ENCODE results near the gene FEZ2. TPM values are rescaled to one million over a fixed set of nuclear protein-coding genes. Genes with fewer than 3 reads are reported as not detected.
"Not testable (repeated sequence)": the region's sequence is repeated elsewhere in the genome, so short reads cannot be mapped to it uniquely, and the experiment has no call there.

The FEZ2 gene, protein sequence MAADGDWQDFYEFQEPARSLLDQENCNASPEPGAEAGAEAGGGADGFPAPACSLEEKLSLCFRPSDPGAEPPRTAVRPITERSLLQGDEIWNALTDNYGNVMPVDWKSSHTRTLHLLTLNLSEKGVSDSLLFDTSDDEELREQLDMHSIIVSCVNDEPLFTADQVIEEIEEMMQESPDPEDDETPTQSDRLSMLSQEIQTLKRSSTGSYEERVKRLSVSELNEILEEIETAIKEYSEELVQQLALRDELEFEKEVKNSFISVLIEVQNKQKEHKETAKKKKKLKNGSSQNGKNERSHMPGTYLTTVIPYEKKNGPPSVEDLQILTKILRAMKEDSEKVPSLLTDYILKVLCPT
- 56.9 TPM for total RNA-seq

DNA sequence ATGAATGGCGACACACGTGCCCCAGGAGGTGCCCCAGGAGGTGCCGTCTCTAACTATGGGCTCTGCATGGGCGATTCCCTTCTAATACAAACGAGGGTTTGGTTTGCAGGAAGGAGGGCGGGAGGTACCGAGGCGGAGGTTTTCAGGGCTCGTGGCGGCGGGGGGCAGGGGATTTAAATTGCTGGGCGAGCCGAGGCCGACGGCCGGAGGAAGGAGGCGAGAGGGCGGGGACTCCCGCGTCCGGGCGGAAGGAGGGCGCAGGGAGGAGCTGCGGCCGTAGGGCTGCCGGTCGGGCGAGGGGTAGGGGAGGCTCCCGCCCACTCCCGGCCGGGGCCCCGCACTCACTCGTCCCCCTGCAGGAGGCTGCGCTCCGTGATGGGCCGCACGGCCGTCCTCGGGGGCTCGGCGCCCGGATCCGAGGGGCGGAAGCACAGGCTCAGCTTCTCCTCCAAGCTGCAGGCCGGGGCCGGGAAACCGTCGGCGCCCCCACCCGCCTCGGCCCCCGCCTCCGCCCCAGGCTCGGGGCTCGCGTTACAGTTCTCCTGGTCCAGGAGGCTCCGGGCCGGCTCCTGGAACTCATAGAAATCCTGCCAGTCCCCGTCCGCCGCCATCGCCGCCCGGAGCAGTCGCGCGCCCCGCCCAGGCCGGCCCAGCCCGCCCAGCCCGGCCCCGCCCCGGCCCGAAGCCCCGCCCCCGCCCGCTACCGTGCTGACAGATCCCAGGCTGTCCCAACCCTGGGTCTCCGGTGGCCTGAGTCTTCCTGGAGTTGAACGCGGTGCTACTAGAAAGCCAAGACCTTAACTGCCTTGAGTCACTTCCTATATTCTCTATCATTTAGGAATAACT lies at the start of gene FEZ2:
TSS of gene FEZ2 (minus strand) at position 637 of the 846 bp plus-strand sequence. CDS start at position 611, 26 bp downstream.
- peak; percentile 76 for DNase-seq (ENCODE audit: low spot score)

DNA sequence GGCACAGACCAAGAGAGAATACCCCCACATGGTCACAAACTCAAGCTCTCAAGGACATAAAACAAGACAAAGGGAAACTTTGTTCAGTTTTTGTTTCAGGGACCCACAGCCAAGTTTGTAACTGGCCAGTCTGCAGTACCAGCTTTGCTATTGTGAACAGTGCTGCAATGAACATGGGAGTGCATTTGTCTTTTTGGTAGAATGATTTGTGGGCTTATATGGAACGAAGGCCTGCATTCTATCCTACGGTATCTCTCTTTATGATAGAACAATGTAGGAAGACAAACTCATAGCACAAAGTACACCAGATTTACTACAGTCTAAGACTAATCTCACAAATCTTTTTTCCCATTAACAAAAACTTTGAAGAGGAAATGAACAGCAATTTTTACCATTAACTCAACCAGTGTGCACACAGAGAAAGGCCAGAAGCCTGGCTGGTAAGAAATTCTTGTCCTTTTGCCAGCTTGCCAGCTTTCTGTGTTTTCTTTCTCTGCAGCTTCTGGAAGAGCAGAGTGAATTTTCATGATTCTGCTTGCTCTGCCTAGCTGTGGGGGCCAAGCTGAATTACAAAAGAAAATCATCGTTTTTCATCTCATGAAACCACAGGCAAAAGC lies 37.1 kb upstream of the FEZ2 start:
- DNase-seq (ENCODE audit: low spot score) = no peak

DNA sequence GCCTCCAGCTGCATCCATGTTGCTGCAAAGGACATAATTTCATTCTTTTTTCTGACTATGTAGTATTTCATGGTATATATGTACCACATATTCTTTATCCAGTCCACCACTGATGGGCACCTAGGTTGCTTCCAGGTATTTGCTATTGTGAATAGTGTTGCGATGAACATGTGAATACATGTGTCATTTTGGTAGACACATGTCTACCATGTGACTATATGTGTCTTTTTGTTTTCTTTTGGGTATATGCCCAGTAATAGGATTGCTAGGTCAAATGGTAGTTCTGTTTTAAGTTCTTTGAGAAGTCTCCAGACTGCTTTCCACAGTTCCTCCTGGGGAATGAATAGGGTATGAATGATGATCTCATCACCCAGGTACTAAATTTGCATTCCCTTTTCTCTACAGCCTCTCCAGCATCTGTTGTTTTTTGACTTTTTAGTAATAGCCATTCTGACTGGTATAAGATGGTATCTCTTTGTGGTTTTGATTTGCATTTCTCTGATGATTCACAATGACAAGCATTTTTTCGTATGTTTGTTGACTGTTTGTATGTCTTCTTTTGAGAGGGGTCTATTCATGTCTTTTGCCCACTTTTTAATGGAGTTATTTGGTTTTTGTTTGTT lies 35.6 kb upstream of the FEZ2 start:
- DNase-seq (ENCODE audit: low spot score) = no peak

DNA sequence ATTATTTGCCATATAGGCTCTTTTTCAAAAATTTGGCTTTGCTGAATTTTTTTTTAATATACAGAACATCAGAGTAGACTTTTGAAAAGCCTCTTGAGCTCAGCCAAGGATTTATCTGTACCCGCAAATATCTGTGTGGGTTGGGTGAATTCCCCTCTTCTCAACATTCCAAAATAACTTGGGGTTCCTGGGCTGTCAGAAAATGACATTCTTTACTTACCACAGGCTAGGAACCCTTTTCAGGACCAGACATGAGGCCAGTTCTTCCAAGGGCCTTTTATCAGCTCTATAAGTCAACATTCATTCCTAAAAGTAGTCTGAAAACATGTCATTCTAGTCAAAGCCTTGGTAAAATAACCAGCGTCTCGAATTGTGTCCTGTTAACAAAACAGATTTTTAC lies 28.8 kb upstream of the FEZ2 start:
- no peak for DNase-seq (ENCODE audit: low spot score)

DNA sequence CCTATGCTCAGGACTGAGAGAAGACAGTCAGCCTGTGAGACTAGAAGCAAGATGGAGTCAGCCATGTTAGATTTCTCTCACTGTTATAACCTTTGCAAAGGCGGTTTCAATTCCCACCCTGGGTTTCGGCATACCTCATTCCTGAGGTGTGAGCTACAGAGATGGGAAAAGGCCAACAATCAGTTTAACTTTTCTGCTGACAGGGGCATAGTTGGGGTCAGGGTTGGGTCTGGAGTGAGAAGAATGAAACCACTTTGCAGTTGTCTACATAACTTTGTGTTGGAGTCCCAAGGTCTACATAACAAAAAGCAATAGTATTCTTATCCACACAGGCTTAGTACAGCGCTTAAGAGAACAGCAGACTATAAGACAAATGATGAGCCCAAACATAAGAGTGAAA lies 28.1 kb upstream of the FEZ2 start:
- no peak for DNase-seq (ENCODE audit: low spot score)

DNA sequence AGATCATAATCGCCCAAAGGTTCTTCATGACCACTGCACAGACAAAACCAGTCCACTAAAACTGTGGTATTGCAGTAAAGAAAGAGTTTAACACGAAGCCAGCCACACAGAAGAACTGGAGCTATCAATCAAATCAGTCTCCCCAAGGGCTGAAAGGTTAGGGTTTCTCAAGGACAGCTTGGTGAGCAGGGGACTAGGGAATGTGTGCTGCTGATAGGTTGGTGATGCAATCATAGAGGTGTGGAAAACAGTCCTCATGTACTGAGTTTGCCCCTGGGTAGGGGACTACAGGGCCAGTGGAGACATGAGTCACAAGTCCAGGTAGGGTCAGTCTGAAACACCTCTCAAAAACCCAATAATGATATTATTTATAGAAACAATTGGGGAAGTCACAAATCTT lies 27.3 kb upstream of the FEZ2 start:
- DNase-seq (ENCODE audit: low spot score) = no peak

DNA sequence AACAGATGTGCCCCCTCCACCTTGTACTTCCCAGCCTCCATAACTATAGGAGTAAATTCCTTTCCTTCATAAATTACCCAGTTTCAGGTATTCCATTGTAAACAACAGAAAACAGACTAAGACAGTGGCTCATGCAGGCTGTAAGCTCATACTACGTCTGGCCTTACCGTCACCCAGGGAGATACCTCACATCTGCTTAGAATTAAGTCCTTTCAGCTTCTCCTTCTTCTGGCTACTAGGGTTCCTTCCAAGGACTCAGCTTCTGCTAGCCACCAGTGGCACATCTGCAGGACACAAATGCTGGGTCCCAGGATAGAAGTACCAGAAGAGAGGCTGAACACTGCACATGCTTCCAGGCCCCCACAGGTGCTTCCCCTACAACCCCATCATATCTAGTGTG lies 22.4 kb upstream of the FEZ2 start:
- no peak for DNase-seq (ENCODE audit: low spot score)

DNA sequence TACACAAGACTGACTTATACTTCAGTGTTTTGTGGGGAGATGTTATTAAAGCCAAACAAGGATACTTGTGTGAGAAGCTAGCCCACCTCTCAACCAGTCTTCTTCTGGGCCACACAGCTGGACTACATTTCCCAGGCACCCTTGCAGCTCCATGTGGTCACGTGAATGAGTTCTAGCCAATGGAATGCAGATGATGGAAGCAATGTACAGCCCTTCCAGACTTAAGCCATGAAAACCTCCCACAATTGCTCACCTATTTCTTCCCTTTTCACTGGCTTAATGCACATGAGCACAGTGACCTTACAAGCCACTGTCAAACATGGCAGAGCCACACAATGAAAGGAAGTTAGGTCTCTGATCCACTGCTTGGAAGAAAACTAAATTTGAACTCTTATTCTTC lies 20.4 kb upstream of the FEZ2 start:
- DNase-seq (ENCODE audit: low spot score) = no peak

DNA sequence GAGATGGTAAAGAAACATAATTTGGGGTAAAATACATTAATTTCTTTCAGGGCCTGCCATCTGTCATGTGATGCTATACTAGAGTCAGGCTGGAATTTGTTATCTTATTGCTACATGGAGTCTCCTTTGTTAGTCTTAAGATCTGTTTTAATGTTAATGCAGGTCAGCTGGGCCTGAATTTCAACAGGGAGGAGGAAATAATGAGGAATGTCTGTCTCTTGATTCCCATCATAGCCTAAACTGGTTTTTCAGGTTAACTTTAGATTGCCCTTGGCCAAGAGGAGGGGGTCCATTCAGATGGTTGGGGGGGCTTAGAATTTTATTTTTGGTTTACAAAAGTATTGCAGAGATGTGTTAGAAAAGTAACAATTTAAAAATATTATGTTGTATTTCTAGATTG lies 19.0 kb upstream of the FEZ2 start:
- no peak for DNase-seq (ENCODE audit: low spot score)

DNA sequence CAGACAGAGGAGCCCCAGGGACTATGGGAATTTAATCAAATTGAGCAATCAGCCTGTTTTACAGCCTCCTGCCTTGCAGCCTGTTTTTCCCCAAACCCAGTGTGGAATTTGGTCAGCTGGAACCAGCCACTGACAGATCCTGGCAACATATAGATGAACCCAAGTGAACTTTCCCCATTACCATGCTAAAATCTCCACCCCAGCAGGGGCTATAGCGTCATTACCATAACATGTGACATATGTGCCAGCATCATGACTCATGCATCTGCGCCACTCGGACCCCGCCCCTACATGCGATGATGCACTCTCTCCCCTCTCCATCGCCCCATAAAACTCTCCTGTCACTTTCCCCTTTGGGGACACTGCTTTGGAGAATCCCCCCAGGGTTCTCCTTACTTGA lies 17.3 kb upstream of the FEZ2 start:
- DNase-seq (ENCODE audit: low spot score) = no peak

DNA sequence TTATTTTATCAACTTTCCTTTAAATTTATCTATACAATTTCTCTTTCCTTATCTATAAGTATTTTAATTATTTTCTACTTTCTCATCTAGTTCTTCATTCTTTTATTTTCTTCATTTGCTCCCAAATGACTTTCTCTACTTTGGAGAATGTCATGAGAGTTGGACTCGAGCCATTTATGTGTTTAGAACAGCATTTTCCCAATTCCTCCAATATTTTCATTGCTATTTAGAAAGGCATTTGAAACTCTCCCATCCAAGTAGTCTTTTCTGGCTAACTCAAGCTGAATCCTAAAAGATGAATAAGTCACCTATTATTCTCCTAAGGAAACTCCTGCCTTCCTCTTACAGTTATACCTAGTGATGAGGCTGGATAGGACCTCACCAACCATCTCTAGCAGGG lies 15.8 kb upstream of the FEZ2 start:
- DNase-seq (ENCODE audit: low spot score) = no peak

DNA sequence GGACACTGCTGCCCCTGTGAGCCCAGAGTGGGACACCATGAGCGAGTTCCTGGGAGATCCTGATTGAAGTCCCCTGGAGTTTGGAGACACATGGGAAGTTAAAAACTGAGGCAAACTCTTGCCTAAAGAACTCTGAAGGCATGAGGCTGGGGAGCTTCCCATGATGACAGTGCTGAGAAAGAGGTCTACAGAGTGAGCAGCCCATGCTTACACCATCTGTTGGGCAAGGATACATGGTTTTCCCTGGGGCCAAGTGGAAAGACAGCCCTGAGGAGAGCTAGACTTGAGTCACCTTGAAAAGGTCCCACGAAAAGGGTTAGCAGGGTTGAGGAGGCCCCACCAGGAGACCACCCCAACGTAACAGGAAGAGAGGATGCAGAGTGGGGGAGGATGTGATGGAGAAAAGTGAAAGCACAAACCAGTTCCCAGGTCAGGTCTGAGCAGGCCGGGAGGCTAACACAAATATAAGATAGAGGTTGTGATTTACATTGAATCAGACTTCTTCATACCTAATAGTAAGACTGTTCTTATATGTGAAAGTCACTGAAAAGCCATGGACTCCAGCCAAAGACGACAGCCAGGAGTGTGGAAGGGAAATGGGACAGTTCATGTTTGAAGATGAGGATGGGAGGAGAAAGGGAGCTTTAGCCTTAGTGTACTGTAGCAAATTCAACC lies 13.5 kb upstream of the FEZ2 start:
- DNase-seq (ENCODE audit: low spot score) = no peak

DNA sequence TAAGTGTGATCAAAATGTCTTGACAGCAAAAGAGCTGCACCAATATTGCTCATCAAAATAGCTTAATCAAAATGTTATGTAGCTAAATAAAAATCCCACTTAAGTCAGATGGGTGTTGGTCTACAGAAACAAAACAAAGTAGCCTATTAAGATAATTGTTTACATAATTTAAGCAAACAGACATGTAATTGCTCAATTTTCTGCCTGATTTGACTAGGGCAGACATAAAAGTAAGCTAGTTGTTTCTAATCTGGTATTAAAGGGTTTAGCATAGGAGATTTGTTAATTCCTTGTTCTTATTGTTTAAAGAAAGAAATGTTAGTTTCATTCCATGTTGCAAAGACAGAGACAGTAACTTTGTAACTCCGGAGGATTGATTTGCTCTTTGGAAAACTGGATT lies 11.5 kb upstream of the FEZ2 start:
- DNase-seq (ENCODE audit: low spot score) = no peak

DNA sequence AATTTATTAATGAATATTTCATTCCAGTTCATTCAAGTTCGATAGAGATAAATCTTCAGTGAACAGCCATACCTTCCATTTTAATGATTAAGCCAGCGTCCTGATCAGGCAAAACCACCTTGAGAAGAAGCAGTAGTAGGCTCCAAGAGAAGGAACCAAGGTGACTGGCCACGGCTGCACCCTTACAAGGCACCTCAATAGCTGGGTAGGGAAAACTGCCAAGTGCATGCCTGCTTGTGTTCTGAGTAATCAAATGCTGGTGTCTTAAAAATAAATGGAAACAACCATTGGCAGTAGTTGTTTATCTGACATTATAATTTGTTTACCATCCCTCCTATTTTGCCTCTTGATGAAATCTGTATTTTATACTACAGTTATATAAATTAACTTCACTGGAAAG lies 10.0 kb upstream of the FEZ2 start:
- no peak for DNase-seq (ENCODE audit: low spot score)

DNA sequence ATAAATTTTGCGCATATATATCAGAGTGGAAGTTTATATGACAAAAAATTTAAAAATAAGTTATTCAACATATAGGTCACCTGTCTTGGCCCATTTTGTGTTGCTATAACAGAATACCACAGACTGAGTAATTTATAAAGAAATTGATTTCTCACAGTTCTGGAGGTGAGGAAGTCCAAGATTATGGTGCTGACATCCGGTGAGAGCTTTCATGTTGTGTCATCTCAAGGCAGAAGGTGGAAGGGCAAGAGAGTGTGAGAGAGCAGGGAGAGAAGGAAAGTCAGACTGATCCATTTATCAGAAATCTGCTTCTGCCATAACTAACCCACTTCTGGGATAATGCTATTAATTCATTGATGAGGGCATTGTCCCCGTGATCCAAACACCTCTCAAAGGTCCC lies 9.0 kb upstream of the FEZ2 start:
- no peak for DNase-seq (ENCODE audit: low spot score)

DNA sequence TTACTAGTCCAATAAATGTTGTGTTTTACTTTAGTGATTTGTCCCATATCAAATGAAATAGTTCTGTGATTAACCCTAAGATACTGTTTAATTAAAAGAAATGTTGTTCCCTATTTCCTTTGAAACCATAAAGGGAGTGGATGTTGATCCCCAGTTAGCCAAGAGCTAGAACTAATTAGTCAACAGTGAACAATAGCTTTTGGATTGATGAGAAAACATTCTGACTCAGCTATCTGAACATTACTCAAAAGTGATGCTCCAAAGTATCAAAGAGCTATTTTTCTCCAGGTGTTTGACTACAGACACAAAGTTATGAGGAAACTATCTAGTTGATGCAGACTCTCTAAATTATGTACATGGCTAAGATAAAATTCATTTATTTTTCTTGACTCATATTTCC lies 7.3 kb upstream of the FEZ2 start:
- DNase-seq (ENCODE audit: low spot score) = no peak

DNA sequence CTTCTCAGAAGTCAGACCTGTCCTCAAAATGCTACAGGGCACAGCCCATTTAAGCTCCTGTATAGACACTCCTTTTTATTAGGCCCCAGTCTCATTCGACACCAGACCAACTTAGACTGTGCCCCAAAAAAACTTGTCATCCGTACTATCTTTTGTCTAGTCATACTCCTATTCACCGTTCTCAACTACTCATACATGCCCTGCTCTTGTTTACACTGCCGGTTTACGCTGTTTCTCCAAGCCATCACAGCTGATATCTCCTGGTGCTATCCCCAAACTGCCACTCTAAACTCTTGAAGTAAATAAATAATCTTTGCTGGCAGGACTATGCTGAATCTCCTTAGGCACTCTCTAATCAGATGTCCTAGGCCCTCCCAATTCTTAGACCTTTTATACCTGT lies 5.7 kb upstream of the FEZ2 start:
- not testable (repeated sequence) for DNase-seq (ENCODE audit: low spot score)

DNA sequence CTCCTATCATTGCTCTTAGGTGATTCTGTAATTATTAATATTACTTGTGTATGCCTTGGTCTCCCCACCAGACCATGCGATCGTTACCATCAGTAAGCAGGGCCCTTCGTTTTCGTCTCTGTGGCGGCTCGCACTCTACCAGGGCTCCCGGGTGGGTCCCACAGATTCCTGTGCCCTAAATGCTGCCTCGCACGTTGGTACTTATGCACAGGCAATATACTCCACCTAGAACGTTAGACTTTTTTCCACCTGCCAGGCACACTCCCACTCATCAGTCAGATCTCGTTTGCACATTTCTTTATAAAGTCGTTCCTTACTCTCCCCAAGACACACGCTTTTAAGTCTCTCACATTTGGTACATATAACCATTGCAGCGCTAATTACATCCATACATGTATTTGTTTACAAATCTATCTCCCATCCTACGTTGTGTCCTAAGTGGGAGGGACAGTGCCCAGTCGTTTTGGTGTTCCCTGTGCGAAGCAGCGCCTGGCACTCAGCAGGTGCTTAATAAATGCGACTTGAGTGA lies 901 bp downstream of the FEZ2 start:
- DNase-seq (ENCODE audit: low spot score) = no peak

DNA sequence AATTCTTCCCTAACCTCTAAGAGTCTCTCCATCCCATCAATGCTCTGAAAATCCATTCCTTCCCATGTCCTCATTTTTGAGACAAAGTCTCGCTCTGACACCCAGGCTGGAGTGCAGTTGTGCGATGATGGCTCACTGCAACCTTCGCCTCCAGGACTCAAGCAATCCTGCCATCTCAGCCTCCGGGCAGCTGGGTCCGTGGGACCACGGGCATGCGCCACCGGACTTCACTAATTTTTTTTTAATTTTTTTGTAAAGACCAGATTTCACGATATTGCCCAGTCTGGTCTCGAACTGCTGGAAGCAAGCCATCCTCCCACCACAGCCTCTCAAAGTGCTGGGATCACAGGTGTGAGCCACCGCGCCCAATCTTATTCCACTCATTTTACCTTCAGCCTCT lies 1.6 kb downstream of the FEZ2 start:
- DNase-seq (ENCODE audit: low spot score) = no peak

DNA sequence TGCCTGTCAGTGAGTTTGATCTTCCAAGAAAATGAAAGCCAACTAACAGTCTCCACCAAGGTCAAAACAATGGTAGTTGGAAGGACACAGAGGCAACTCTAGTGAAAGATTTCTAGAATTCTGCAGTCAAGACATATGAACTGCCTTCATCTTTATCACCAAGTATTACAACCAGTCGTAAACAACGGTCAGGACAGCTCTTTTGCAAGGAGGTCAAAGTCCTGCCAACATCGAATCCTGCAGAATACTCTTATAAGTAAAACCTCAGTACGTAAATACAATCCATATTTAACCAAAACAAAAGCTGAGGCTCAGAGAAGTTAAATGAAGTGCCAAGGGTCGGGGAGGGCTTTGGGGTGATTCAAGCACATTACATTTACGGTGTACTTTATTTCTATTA lies 3.1 kb downstream of the FEZ2 start:
- DNase-seq (ENCODE audit: low spot score) = no peak

DNA sequence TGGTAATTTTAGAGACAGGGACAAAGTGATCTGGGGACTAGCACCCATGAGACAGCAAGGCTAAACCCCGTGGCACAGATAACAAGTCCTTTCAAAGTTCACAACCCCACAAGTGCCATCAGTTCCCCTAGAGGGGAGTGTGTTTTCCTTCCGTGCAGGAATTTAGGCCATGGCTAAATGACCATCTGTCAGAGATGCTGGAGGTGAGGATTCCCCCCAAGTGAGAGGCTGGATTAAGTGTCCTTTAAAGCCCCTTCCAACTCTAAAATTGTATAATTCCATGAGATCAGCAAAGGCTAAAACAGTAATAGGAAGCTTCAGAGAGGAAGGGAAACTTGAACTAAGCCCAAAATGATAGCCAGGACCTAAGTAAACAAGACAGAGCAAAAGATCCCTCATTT lies 8.7 kb downstream of the FEZ2 start:
- DNase-seq (ENCODE audit: low spot score) = no peak

DNA sequence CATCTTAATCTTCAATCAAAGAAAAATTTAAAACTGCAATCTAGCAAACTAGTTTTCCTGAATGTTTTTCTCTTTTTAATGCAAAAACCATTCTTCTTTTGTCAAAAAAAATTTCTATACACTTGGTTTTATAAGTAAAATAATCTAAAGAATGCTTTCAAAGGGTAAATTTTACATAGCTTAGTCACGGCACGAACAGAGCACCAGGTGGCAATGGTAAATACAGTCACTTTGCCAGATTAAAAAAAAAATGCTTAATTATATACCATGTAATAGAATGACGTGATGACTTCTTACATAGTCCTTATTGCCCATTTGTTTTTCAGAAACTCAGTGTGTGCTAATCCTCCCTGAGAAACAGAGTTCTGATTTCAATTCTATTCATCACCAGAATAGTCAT lies 10.4 kb downstream of the FEZ2 start:
- no peak for DNase-seq (ENCODE audit: low spot score)

All from ureter (tissue), 1 donor.